CD4-positive, CD25-positive, alpha-beta regulatory T cell (primary cell): Measurements from ENCODE around the gene LIMCH1. TPM values are rescaled to one million over a fixed set of nuclear protein-coding genes. Genes with fewer than 3 reads are reported as not detected.
"Not testable (repeated sequence)": the region's sequence is repeated elsewhere in the genome, so short reads cannot be mapped to it uniquely, and the experiment has no call there.

Source experiments
- ATAC-seq, 2 donors: fragments of 150-1000 bp; cut with Tn5 transposase; one replicate each; pipeline ENCODE4 v1.10.0; 2021; ENCODE audit warnings: low read depth in 2 of 2, moderate number of reproducible peaks in 2 of 2, moderate library complexity in 1 of 2
- DNase-seq, 3 donors: peaks; one replicate each; pipeline versions ENCODE4 v3.0.0 to v3.0.0-alpha.2; 2012 to 2022; ENCODE audit warnings: mixed read lengths in 1 of 3
- H3K27ac ChIP-seq: one replicate; pipeline ENCODE4 v1.7.0; 2013; ENCODE audit warnings: mild to moderate bottlenecking, low read length; ENCODE audit not compliant: insufficient read depth, poor library complexity, severe bottlenecking
- H3K27me3 ChIP-seq: one replicate; pipeline ENCODE4 v1.7.0; 2013; ENCODE audit warnings: low read length; ENCODE audit not compliant: control insufficient read depth, insufficient read depth
- H3K36me3 ChIP-seq: one replicate; pipeline ENCODE4 v1.7.0; 2013; ENCODE audit warnings: mild to moderate bottlenecking, low read length, moderate library complexity; ENCODE audit not compliant: control insufficient read depth, insufficient read depth
- H3K4me1 ChIP-seq: 2 replicates; pipeline ENCODE4 v1.7.0; 2013; ENCODE audit warnings: mild to moderate bottlenecking, low read length; ENCODE audit not compliant: insufficient read depth, control insufficient read depth, poor library complexity, severe bottlenecking
- H3K4me3 ChIP-seq: one replicate; pipeline ENCODE4 v1.7.0; 2013; ENCODE audit warnings: low read depth, mild to moderate bottlenecking, low read length, moderate library complexity
- H3K9me3 ChIP-seq, 2 experiments: 1 replicate in 1 of 2; 2 replicates in 1 of 2; pipeline ENCODE4 v1.7.0; 2013; ENCODE audit warnings: low read length in 2 of 2, mild to moderate bottlenecking in 1 of 2, moderate library complexity in 1 of 2; ENCODE audit not compliant: control insufficient read depth in 2 of 2
- H3K27ac Mint-ChIP-seq, 3 donors: one replicate each; pipeline ENCODE4 v1.8.0; 2020 to 2022; ENCODE audit warnings: mild to moderate bottlenecking in 3 of 3, mixed read lengths in 3 of 3, moderate library complexity in 2 of 3
- H3K27me3 Mint-ChIP-seq: one replicate; pipeline ENCODE4 v1.8.0; 2022; ENCODE audit warnings: mild to moderate bottlenecking, mixed read lengths
- H3K36me3 Mint-ChIP-seq: one replicate; pipeline ENCODE4 v1.8.0; 2020; ENCODE audit warnings: mixed read lengths
- H3K4me1 Mint-ChIP-seq, 4 donors: one replicate each; pipeline ENCODE4 v1.8.0; 2020 to 2022; ENCODE audit warnings: mixed read lengths in 4 of 4, mild to moderate bottlenecking in 1 of 4
- H3K4me3 Mint-ChIP-seq, 4 donors: one replicate each; pipeline ENCODE4 v1.8.0; 2020 to 2022; ENCODE audit warnings: mild to moderate bottlenecking in 4 of 4, mixed read lengths in 4 of 4, moderate library complexity in 3 of 4
- H3K9me3 Mint-ChIP-seq, 7 donors: one replicate each; pipeline ENCODE4 v1.8.0; 2020 to 2022; ENCODE audit warnings: mixed read lengths in 7 of 7, mild to moderate bottlenecking in 3 of 7, moderate library complexity in 2 of 7
- polyA plus RNA-seq, 4 donors: library from polyadenylated mRNA; unstranded; fragments of 300-500 nt; fragmentation: Illumina TruSeq; gene quantifications; one replicate each; pipeline ENCODE4 v1.2.3, GENCODE V29; 2021
- total RNA-seq: library from RNA; stranded (reverse); gene quantifications from one replicate; pipeline ENCODE4 v1.2.3, GENCODE V29; 2022

LIMCH1 gene
- total and polyA plus RNA-seq, 5 donors from 2014 or later: 0.07 TPM; not detected in 4

DNA sequence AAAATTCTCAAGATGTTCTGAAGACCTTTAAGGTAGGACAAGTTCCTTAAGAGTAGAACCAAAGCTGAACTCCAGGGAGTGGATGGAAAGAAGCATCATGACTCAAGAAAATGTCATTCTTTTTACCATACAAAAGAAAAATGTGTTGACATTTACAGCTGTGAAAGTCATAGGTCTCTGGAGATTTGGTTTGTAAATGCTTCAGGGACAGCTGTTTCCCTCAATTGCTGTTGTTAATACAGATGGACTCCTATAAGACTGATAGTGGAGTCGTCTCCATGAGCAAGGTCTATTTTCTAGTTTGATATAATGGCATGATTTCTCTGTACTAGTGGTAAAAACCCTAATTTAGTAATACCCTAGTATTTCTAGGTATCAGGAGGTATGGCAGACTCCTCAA, 108.9 kb downstream of the LIMCH1 start:
- Mint-ChIP-seq H3K36me3 (no peaks in the 10 kb centered on the region), H3K9me3 (peaks cover 0 to 4% (median 0%) of the 10 kb centered on the region in 7 donors), H3K27ac (no peak overlapping the region), H3K27me3 (peaks cover 25% of the 10 kb centered on the region), H3K4me1 (no peaks in the 10 kb centered on the region), H3K4me3 (no peak overlapping the region)
- no peak overlapping the region for H3K4me3 ChIP-seq
- no peak overlapping the region for H3K27ac ChIP-seq
- no peaks in the 10 kb centered on the region for H3K4me1 ChIP-seq
- ATAC-seq (no peak), DNase-seq (no peak)
- peaks cover 4% of the 10 kb centered on the region for H3K27me3 ChIP-seq
- no peaks in the 10 kb centered on the region for H3K9me3 ChIP-seq
- H3K36me3 ChIP-seq: no peaks in the 10 kb centered on the region

DNA sequence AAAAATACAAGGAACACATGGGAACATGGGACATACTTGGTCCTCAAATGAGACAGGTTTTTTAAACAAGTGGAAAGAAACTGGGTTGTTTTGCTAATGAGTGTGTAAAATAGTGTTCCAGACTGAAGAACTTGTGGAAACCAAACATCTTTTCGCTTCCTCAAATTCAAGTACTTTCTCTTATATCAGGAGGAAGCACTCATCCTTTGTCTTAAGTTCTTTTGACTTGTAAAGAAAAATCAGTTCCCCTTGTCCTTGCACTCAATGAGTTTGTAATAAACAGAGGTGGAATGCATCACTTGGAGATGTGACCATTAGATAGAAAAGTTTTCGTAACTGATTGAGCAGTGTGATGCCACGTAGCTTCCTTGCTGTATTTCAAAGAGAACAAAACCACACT, 109.4 kb downstream of the LIMCH1 start:
- no peaks in the 10 kb centered on the region for H3K9me3 ChIP-seq
- no peaks in the 10 kb centered on the region for H3K36me3 ChIP-seq
- peaks cover 4% of the 10 kb centered on the region for H3K27me3 ChIP-seq
- peaks cover 24% of the 10 kb centered on the region for H3K27me3 Mint-ChIP-seq
- no peaks in the 10 kb centered on the region for H3K4me1 Mint-ChIP-seq
- H3K36me3 Mint-ChIP-seq: no peaks in the 10 kb centered on the region
- H3K9me3 Mint-ChIP-seq: peaks cover 0 to 4% (median 0%) of the 10 kb centered on the region in 7 donors
- H3K4me3 Mint-ChIP-seq: no peak overlapping the region
- H3K4me3 ChIP-seq: no peak overlapping the region
- DNase-seq: no peak
- no peak overlapping the region for H3K27ac Mint-ChIP-seq
- no peak for ATAC-seq
- H3K4me1 ChIP-seq: no peaks in the 10 kb centered on the region
- H3K27ac ChIP-seq: no peak overlapping the region

DNA sequence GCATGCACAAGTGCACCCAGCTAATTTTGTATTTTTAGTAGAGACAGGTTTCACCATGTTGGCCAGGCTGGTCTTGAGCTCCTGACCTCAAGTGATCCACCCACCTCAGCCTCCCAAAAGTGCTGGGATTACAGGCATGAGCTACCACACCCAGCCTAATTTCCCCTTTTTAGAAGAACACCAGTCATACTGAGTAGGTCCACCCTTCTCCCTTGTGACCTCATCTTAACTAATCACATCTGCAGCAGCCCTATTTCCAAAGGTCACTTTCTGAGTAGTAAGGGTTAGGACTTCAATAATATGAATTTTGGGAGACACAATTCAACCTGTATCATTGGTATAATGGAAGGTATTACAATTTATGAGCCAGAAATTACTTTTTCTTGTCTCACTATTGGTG, 113.2 kb downstream of the LIMCH1 start:
- not testable (repeated sequence) for H3K4me3 Mint-ChIP-seq, H3K9me3 Mint-ChIP-seq, H3K4me1 Mint-ChIP-seq, ATAC-seq, DNase-seq, H3K4me1 ChIP-seq, H3K27ac Mint-ChIP-seq, H3K36me3 Mint-ChIP-seq, H3K27ac ChIP-seq, H3K27me3 Mint-ChIP-seq, H3K36me3 ChIP-seq, H3K9me3 ChIP-seq, H3K4me3 ChIP-seq, H3K27me3 ChIP-seq

DNA sequence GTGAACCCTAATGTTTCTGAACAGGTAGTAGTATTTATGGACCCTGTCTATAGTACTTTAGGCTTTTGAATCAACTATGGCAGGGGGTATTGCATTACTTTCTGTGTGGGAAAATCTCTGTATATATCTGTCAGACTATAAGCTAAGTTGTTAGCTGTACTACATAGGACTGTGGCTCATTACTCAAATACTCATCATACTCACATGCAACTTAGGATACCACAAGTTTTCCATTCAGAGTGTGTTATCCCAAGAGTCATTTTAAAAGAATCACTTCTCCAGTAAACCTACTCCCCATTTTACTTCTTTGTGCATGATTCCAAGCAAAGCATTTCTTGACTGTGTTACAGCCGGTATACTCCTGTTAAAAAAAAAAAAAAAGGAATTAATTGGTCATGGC, 115.0 kb downstream of the LIMCH1 start:
- H3K4me1 ChIP-seq: no peaks in the 10 kb centered on the region
- DNase-seq: no peak
- Mint-ChIP-seq H3K4me3 (no peak overlapping the region), H3K27me3 (peaks cover 4% of the 10 kb centered on the region), H3K4me1 (no peaks in the 10 kb centered on the region), H3K9me3 (peaks cover 0 to 6% (median 0%) of the 10 kb centered on the region in 7 donors), H3K36me3 (no peaks in the 10 kb centered on the region), H3K27ac (no peak overlapping the region)
- no peaks in the 10 kb centered on the region for H3K27me3 ChIP-seq
- no peaks in the 10 kb centered on the region for H3K9me3 ChIP-seq
- H3K4me3 ChIP-seq: no peak overlapping the region
- no peaks in the 10 kb centered on the region for H3K36me3 ChIP-seq
- no peak for ATAC-seq
- no peak overlapping the region for H3K27ac ChIP-seq

DNA sequence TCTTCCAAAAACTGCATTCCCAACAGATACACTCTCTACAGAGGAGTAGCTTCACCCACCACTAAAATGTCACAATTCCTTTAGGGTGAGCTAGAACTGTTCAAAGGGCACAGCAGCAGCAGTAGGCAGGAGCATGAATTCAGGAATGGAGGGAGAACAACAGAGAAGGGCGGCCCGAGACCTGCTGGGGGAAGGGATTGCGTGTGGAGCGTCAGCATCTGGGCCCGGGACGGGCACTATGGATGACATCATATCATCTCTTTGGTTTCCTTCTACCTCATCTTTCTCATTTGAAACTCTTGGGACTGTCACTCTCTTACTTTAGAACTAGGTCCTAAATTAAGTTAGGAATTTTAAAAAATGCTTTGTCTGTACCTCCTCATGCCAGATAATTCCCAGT, 115.6 kb downstream of the LIMCH1 start:
- ATAC-seq (no peak), DNase-seq (no peak)
- H3K27ac Mint-ChIP-seq: no peak overlapping the region
- peaks cover 0 to 6% (median 0%) of the 10 kb centered on the region in 7 donors for H3K9me3 Mint-ChIP-seq
- H3K36me3 ChIP-seq: no peaks in the 10 kb centered on the region
- H3K4me1 ChIP-seq: no peaks in the 10 kb centered on the region
- no peaks in the 10 kb centered on the region for H3K4me1 Mint-ChIP-seq
- H3K4me3 ChIP-seq: no peak overlapping the region
- H3K27ac ChIP-seq: no peak overlapping the region
- no peaks in the 10 kb centered on the region for H3K9me3 ChIP-seq
- no peaks in the 10 kb centered on the region for H3K36me3 Mint-ChIP-seq
- H3K4me3 Mint-ChIP-seq: no peak overlapping the region
- peaks cover 4% of the 10 kb centered on the region for H3K27me3 Mint-ChIP-seq
- no peaks in the 10 kb centered on the region for H3K27me3 ChIP-seq

DNA sequence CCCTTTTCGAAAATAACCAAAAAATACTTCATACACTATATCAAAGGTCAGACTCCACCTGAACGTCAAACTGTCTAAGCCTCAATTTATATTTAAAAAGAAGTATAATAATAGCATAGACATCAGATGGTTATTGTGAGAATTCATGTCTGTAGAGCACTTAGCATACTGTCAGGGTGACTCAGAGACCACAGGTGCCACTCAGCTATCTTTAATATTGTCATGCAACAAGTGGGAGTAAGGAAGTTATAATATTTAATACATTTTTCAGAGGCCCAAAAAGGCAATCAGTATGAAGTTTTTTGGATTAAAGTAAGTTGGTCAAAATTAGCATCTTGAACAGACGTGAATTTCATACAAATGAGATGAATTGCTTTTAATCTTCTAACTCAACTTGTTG, 117.2 kb downstream of the LIMCH1 start:
- Histone ChIP-seq H3K36me3 (no peaks in the 10 kb centered on the region), H3K4me1 (no peaks in the 10 kb centered on the region), H3K9me3 (no peaks in the 10 kb centered on the region), H3K27ac (no peak overlapping the region), H3K4me3 (no peak overlapping the region), H3K27me3 (no peaks in the 10 kb centered on the region)
- ATAC-seq: no peak
- Mint-ChIP-seq H3K9me3 (peaks cover 0 to 6% (median 0%) of the 10 kb centered on the region in 7 donors), H3K27ac (no peak overlapping the region), H3K4me3 (no peak overlapping the region), H3K36me3 (no peaks in the 10 kb centered on the region), H3K4me1 (no peaks in the 10 kb centered on the region), H3K27me3 (peaks cover 3% of the 10 kb centered on the region)
- no peak for DNase-seq

DNA sequence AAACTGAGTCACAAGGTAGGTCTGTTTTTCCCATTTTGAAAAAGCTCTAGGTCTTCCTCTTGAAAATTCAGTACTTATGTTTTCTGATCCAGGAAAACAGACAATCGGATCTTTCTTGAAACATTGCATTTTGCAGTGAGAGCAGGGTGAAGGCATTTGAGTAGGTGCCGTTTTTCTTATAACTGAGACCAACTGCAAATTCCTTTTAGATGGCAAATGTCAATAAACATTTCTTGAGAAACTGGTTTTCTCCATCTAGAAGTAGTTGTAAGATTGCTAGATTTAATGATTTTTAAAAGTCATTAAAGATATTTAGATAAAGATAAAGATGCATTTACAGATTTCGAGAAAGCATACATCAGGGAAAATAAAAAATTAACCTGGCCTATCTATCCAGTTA, 118.1 kb downstream of the LIMCH1 start:
- H3K9me3 Mint-ChIP-seq: peaks cover 0 to 6% (median 0%) of the 10 kb centered on the region in 7 donors
- no peak overlapping the region for H3K27ac Mint-ChIP-seq
- Histone ChIP-seq H3K27me3 (no peaks in the 10 kb centered on the region), H3K4me1 (no peaks in the 10 kb centered on the region), H3K4me3 (no peak overlapping the region), H3K9me3 (no peaks in the 10 kb centered on the region), H3K36me3 (no peaks in the 10 kb centered on the region), H3K27ac (no peak overlapping the region)
- H3K4me1 Mint-ChIP-seq: no peaks in the 10 kb centered on the region
- H3K27me3 Mint-ChIP-seq: no peaks in the 10 kb centered on the region
- no peak overlapping the region for H3K4me3 Mint-ChIP-seq
- no peaks in the 10 kb centered on the region for H3K36me3 Mint-ChIP-seq
- ATAC-seq: no peak
- DNase-seq: no peak

DNA sequence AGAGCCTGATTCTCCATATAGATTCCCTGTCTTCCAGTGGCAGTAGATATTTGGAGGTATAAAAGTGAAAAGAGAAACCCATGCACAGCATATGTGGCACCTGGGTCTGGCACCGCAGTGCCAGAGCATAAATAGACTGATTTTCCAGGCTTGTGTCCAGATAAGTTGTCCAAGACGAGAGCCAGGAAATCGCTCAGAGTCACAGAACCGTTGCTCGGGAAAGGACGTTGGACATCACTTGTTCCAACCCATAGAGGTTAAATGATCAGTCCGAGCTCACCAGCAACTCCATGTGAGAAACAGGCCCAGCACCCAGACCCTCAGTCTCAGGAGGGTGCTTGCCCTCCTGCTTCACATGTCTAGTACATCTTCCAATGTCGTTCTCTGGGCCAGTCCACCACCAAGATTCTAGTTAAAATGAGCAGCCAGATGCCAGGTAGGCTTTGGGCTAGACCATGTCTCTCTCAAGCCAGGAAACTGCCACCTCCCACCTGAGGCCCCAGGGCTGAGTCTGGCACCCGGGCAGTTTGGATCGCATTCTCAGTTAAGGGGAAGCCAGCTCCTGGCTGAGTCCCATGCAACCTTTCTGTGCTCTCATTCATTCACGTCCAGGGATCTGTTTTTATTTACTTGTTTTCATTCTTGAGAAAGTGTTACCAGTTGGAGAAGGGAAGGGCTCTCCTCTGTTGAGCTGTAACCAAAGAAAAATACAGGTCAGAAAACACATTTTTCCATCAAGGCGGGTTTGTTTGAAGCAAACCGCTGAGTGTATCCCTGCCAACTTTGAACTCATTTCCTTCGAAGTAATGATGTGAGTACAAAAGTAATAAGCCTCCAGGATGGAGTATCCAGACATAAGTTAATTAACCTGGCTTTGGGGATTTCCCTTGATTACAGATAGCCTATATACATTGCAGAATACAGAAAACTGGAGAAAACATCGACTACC, 118.9 kb downstream of the LIMCH1 start:
- no peak overlapping the region for H3K27ac ChIP-seq
- DNase-seq: no peak

More for the DNA sequence above, 118.9 kb downstream of the LIMCH1 start:
- no peaks in the 10 kb centered on the region for H3K4me1 ChIP-seq
- Mint-ChIP-seq H3K4me1 (no peaks in the 10 kb centered on the region), H3K9me3 (peaks cover 0 to 6% (median 0%) of the 10 kb centered on the region in 7 donors), H3K4me3 (no peak overlapping the region), H3K27me3 (no peaks in the 10 kb centered on the region), H3K27ac (no peak overlapping the region), H3K36me3 (no peaks in the 10 kb centered on the region)
- no peak overlapping the region for H3K4me3 ChIP-seq
- H3K36me3 ChIP-seq: no peaks in the 10 kb centered on the region
- ATAC-seq: no peak
- H3K9me3 ChIP-seq: no peaks in the 10 kb centered on the region
- no peaks in the 10 kb centered on the region for H3K27me3 ChIP-seq
